Mesenchymal stem cell (in vitro differentiated cells and primary cell): Measurements from ENCODE around the gene CASP2.

Experiments used
- DNase-seq: peaks from one replicate; pipeline ENCODE4 v3.0.0-alpha.2; 2013
- H2AFZ ChIP-seq: one replicate; pipeline ENCODE4 v1.6.1; 2013; ENCODE audit warnings: low read depth, mild to moderate bottlenecking, control low read depth, inconsistent platforms, low read length, moderate library complexity
- H2AK5ac ChIP-seq: 2 replicates; pipeline ENCODE4 v1.6.1; 2013; ENCODE audit warnings: low read length, moderate library complexity, mild to moderate bottlenecking, inconsistent platforms; ENCODE audit not compliant: severe bottlenecking
- H2BK120ac ChIP-seq: one replicate; pipeline ENCODE4 v1.6.1; 2013; ENCODE audit warnings: low read depth, mild to moderate bottlenecking, inconsistent platforms, low read length, moderate library complexity
- H2BK12ac ChIP-seq, 2 experiments: one replicate each; pipeline ENCODE4 v1.6.1; 2013; ENCODE audit warnings: inconsistent platforms in 2 of 2, low read length in 2 of 2, mild to moderate bottlenecking in 2 of 2, moderate library complexity in 2 of 2, control low read depth in 1 of 2
- H2BK15ac ChIP-seq: one replicate; pipeline ENCODE4 v1.6.1; 2013; ENCODE audit warnings: mild to moderate bottlenecking, low read depth, inconsistent platforms; ENCODE audit not compliant: poor library complexity, severe bottlenecking
- H2BK5ac ChIP-seq: 2 replicates; pipeline ENCODE4 v1.6.1; 2013; ENCODE audit warnings: low read depth, mild to moderate bottlenecking, low read length, control low read depth, inconsistent platforms; ENCODE audit not compliant: poor library complexity, severe bottlenecking
- H3K14ac ChIP-seq, 2 experiments: one replicate each; pipeline ENCODE4 v1.6.1; 2013; ENCODE audit warnings: inconsistent platforms in 2 of 2, low read length in 2 of 2, control low read depth in 1 of 2, mild to moderate bottlenecking in 1 of 2, moderate library complexity in 1 of 2
- H3K18ac ChIP-seq, 2 experiments: one replicate each; pipeline ENCODE4 v1.6.1; 2013; ENCODE audit warnings: inconsistent platforms in 2 of 2, low read length in 2 of 2, control low read depth in 1 of 2, low read depth in 1 of 2, mild to moderate bottlenecking in 1 of 2
- H3K23ac ChIP-seq, 2 experiments: one replicate each; pipeline ENCODE4 v1.6.1; 2013; ENCODE audit warnings: inconsistent platforms in 2 of 2, low read length in 2 of 2, mild to moderate bottlenecking in 2 of 2, moderate library complexity in 2 of 2, control low read depth in 1 of 2
- H3K27ac ChIP-seq: 2 replicates; pipeline ENCODE4 v1.5.1; 2013; ENCODE audit warnings: mild to moderate bottlenecking, moderate library complexity, low read length, control low read depth, inconsistent platforms; ENCODE audit not compliant: poor library complexity, severe bottlenecking
- H3K27me3 ChIP-seq, 2 experiments: 2 replicates each; pipeline versions ENCODE4 v1.6.1 to v1.7.0; 2013; ENCODE audit warnings: low read length in 2 of 2, mild to moderate bottlenecking in 2 of 2, moderate library complexity in 2 of 2, control low read depth in 1 of 2, inconsistent platforms in 1 of 2; ENCODE audit not compliant: control insufficient read depth in 1 of 2, insufficient read depth in 1 of 2
- H3K36me3 ChIP-seq, 2 experiments: 2 replicates each; pipeline versions ENCODE4 v1.6.1 to v1.7.0; 2013; ENCODE audit warnings: low read length in 2 of 2, control low read depth in 1 of 2, inconsistent platforms in 1 of 2, low read depth in 1 of 2, mild to moderate bottlenecking in 1 of 2; ENCODE audit not compliant: insufficient read depth in 2 of 2, control insufficient read depth in 1 of 2
- H3K4ac ChIP-seq, 2 experiments: one replicate each; pipeline ENCODE4 v1.6.1; 2013; ENCODE audit warnings: inconsistent platforms in 2 of 2, low read length in 2 of 2, mild to moderate bottlenecking in 2 of 2, moderate library complexity in 2 of 2, control low read depth in 1 of 2, low read depth in 1 of 2
- H3K4me1 ChIP-seq: 2 replicates; pipeline ENCODE4 v1.6.1; 2013; ENCODE audit warnings: low read depth, low read length, control low read depth; ENCODE audit not compliant: control insufficient read depth, insufficient read depth
- H3K4me2 ChIP-seq: 2 replicates; pipeline ENCODE4 v1.6.1; 2013; ENCODE audit warnings: low read length, mild to moderate bottlenecking, inconsistent platforms; ENCODE audit not compliant: poor library complexity, severe bottlenecking
- H3K4me3 ChIP-seq, 2 experiments: 2 replicates each; pipeline versions ENCODE4 v1.5.1 to v1.7.0; 2013; ENCODE audit warnings: low read length in 2 of 2, mild to moderate bottlenecking in 2 of 2, control low read depth in 1 of 2, low read depth in 1 of 2; ENCODE audit not compliant: insufficient read depth in 1 of 2
- H3K79me1 ChIP-seq: replicated peaks from 2 replicates; pipeline ENCODE4 v1.6.1; 2013; ENCODE audit warnings: mild to moderate bottlenecking, control low read depth, low read length, inconsistent platforms; ENCODE audit not compliant: poor library complexity, severe bottlenecking
- H3K9ac ChIP-seq: 2 replicates; pipeline ENCODE4 v1.7.0; 2013; ENCODE audit warnings: mild to moderate bottlenecking, low read length, moderate library complexity
- H3K9me3 ChIP-seq: 2 replicates; pipeline ENCODE4 v1.7.0; 2013; ENCODE audit warnings: mild to moderate bottlenecking, low read length; ENCODE audit not compliant: control insufficient read depth
- H4K8ac ChIP-seq: one replicate; pipeline ENCODE4 v1.6.1; 2013; ENCODE audit warnings: inconsistent platforms, mild to moderate bottlenecking, low read length, moderate library complexity
- H4K91ac ChIP-seq: one replicate; pipeline ENCODE4 v1.6.1; 2013; ENCODE audit warnings: mild to moderate bottlenecking, low read length, inconsistent platforms
- WGBS: methylation state at CpG from one replicate; pipeline ENCODE4 v1.1.7; 2013; ENCODE audit warnings: mixed read lengths; 5-methylcytosine and 5-hydroxymethylcytosine counted together

Gene CASP2

DNA sequence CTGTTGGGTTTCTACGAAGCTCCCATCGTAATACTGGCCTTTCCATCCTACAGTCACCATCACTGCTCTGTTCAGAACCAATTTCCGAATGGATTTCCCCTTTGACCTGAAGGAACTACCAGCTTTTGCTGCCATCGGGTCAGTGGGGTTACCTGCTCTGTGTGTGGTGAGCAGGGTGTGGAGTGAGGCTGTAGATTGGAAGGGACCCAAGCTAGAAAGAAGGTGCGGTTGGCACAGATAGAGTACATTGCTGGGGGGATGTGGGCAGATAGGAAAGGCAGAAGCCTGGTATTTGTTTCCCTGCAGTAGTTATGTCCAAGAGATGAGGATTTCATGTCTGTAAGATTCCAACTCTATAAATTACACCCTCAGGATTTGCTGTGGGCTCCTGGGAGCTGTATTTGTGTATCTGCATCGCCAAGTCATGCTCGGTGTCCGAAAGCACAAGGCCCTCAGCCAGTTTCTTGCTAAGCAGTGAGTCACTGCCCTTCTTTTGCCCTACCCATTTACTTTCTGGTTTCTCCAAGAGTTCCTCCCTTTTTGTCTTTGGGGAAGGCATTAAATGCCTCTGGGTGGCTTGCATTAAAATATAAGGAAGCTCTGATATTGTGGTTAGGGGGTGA lies 43.1 kb downstream of the CASP2 start:
- H2AK5ac ChIP-seq = no peak overlapping the region
- peak; percentile 65 for DNase-seq
- peak overlapping the region in 1 of 2 experiments; percentile 71 for H3K14ac ChIP-seq
- H2AFZ ChIP-seq = peak overlapping the region; percentile 27
- no peak overlapping the region for H2BK15ac ChIP-seq
- H3K36me3 ChIP-seq = no peaks in the 10 kb centered on the region
- no peak overlapping the region for H2BK120ac ChIP-seq
- no peak overlapping the region for H2BK5ac ChIP-seq
- no peak overlapping the region for H3K27ac ChIP-seq
- H3K9me3 ChIP-seq = no peaks in the 10 kb centered on the region
- peak overlapping the region in 1 of 2 experiments; percentile 75 for H3K4ac ChIP-seq
- no peaks in the 10 kb centered on the region for H3K79me1 ChIP-seq
- peak overlapping the region in 1 of 2 experiments; percentile 93 for H2BK12ac ChIP-seq
- peak overlapping the region; percentile 87 to 89 for H3K18ac ChIP-seq
- H3K4me2 ChIP-seq = no peak overlapping the region
- no peak overlapping the region for H4K91ac ChIP-seq
- no peak overlapping the region for H4K8ac ChIP-seq
- 76% methylated on average over 8 of the region's 8 CpGs for WGBS
- peaks cover 1% of the 10 kb centered on the region for H3K4me1 ChIP-seq
- H3K9ac ChIP-seq = peak overlapping the region; percentile 29
- H3K23ac ChIP-seq = no peak overlapping the region
- no peak overlapping the region for H3K4me3 ChIP-seq
- peaks cover 0 to 7% of the 10 kb centered on the region in 2 experiments for H3K27me3 ChIP-seq

DNA sequence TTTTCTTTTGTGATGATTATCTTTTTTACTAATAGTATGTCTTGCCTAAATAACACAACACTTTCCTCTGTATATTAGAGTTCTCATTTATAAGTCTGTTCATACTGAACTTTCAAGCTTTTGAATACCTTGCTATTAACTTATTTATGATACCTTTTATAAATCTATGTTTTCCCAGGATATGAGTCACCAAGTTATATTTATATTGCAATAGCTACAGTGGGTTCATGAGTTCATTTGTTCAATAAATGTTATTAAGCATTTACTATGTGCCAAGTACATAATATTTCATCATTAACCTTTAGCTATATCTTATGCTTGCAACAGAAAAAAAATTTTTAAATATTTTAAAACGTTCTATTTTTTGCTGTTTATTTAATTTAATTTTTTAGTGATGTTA lies 46.1 kb downstream of the CASP2 start:
- Histone ChIP-seq H2BK15ac (no peak overlapping the region), H3K4me2 (no peak overlapping the region), H2AFZ (no peak overlapping the region), H3K18ac (no peak overlapping the region), H2BK120ac (no peak overlapping the region), H3K27me3 (peaks cover 0 to 16% of the 10 kb centered on the region in 2 experiments), H2BK5ac (no peak overlapping the region), H4K8ac (no peak overlapping the region), H3K14ac (no peak overlapping the region), H2BK12ac (no peak overlapping the region), H3K9me3 (no peaks in the 10 kb centered on the region), H3K9ac (no peak overlapping the region), H3K79me1 (no peaks in the 10 kb centered on the region), H3K27ac (no peak overlapping the region), H4K91ac (no peak overlapping the region), H3K4me1 (peaks cover 1% of the 10 kb centered on the region), H3K36me3 (no peaks in the 10 kb centered on the region), H3K23ac (no peak overlapping the region), H3K4me3 (no peak overlapping the region), H2AK5ac (no peak overlapping the region), H3K4ac (no peak overlapping the region)
- DNase-seq = no peak
- WGBS = no CpG with 5 or more reads among the region's 1 CpG

DNA sequence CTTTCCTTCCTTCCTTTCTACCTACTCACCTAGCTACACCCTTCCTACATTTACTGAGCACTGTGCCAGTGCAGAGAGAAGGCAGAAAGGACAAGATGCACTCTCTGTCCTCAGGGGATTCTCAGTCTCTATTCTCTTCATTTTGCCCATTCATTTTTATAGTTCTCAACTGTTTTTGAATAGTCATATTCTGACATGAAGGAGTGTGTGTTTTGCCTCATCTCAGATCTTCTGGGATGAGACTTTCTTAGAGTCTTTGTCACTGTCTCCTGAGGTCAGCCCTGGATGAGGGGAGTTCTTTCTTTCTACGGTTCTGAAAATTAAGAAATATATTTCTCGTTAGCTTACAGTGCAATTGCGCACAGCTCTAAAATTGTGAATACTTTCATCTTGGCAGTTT lies 49.1 kb downstream of the CASP2 start:
- Histone ChIP-seq H3K27me3 (peaks cover 0 to 16% of the 10 kb centered on the region in 2 experiments), H3K18ac (no peak overlapping the region), H3K9ac (no peak overlapping the region), H2BK5ac (no peak overlapping the region), H3K27ac (no peak overlapping the region), H3K79me1 (no peaks in the 10 kb centered on the region), H2BK15ac (no peak overlapping the region), H4K91ac (no peak overlapping the region), H2BK12ac (no peak overlapping the region), H3K36me3 (no peaks in the 10 kb centered on the region), H3K14ac (no peak overlapping the region), H4K8ac (no peak overlapping the region), H3K4me1 (no peaks in the 10 kb centered on the region), H3K23ac (no peak overlapping the region), H3K4me2 (no peak overlapping the region), H3K4ac (no peak overlapping the region), H3K4me3 (no peak overlapping the region), H2AK5ac (no peak overlapping the region), H2BK120ac (no peak overlapping the region), H3K9me3 (no peaks in the 10 kb centered on the region), H2AFZ (no peak overlapping the region)
- DNase-seq = no peak
- WGBS = 97% methylated on average over 3 of the region's 3 CpGs

DNA sequence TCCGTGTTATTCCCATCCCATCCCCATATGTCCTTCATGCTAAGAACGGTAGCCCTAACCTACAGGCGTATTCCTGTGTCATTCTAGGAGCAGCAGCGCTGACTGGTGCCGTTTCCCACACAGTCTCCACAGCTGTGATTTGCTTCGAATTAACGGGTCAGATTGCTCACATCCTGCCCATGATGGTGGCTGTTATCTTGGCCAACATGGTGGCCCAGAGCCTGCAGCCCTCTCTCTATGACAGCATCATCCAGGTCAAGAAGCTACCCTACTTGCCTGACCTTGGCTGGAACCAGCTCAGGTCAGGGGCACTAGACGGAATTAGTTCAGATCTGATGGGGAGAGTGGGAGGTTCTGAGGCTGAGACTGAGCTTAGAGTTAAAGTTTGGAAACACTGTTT lies 53.7 kb downstream of the CASP2 start:
- 94% methylated on average over 7 of the region's 8 CpGs for WGBS
- no peak overlapping the region for H3K14ac ChIP-seq
- H2BK12ac ChIP-seq = no peak overlapping the region
- H3K36me3 ChIP-seq = no peaks in the 10 kb centered on the region
- H3K4me2 ChIP-seq = no peak overlapping the region
- H3K79me1 ChIP-seq = no peaks in the 10 kb centered on the region
- no peak overlapping the region for H3K4me3 ChIP-seq
- no peak overlapping the region for H2AFZ ChIP-seq
- no peaks in the 10 kb centered on the region for H3K9me3 ChIP-seq
- no peak overlapping the region for H3K9ac ChIP-seq
- H4K91ac ChIP-seq = no peak overlapping the region
- H4K8ac ChIP-seq = no peak overlapping the region
- H3K4me1 ChIP-seq = peaks cover 5% of the 10 kb centered on the region
- no peak overlapping the region for H3K4ac ChIP-seq
- no peak overlapping the region for H2AK5ac ChIP-seq
- H2BK5ac ChIP-seq = no peak overlapping the region
- no peak overlapping the region for H2BK120ac ChIP-seq
- peaks cover 19 to 32% of the 10 kb centered on the region in 2 experiments for H3K27me3 ChIP-seq
- no peak overlapping the region for H2BK15ac ChIP-seq
- DNase-seq = no peak
- H3K23ac ChIP-seq = no peak overlapping the region
- H3K27ac ChIP-seq = no peak overlapping the region
- H3K18ac ChIP-seq = no peak overlapping the region
